Activated B cell treated with CpG ODN at 0.5 μM for 24 hours (primary cell): Measurements from ENCODE around the gene DIAPH3. TPM values are rescaled to one million over a fixed set of nuclear protein-coding genes. Genes with fewer than 3 reads are reported as not detected.

ENCODE experiments used
- ATAC-seq: fragments of 200-7000 bp; cut with Tn5 transposase; one replicate; pipeline ENCODE4 v1.10.0; 2021; ENCODE audit warnings: low read depth, mild to moderate bottlenecking, moderate library complexity
- CTCF ChIA-PET: fragments of 350-600 bp; sonication (Branson Sonifier 250); formaldehyde crosslinking; loops from one replicate; lab custom pipeline; 2021; ENCODE audit warnings: antibody characterized with exemption; lab: Charles Lee
- POLR2A ChIA-PET: fragments of 350-600 bp; sonication (Branson Sonifier 250); formaldehyde crosslinking; loops from one replicate; lab custom pipeline; 2021; ENCODE audit warnings: antibody characterized with exemption; lab: Charles Lee
- DNase-seq: peaks from one replicate; pipeline ENCODE4 v3.0.0; 2022
- H3K27ac Mint-ChIP-seq: one replicate; pipeline ENCODE4 v1.8.0; 2020; ENCODE audit warnings: mixed read lengths
- H3K27me3 Mint-ChIP-seq: one replicate; pipeline ENCODE4 v1.8.0; 2021; ENCODE audit warnings: mixed read lengths
- H3K36me3 Mint-ChIP-seq: one replicate; pipeline ENCODE4 v1.8.0; 2021; ENCODE audit warnings: low read depth, mixed read lengths
- H3K4me1 Mint-ChIP-seq: one replicate; pipeline ENCODE4 v1.8.0; 2021; ENCODE audit warnings: mixed read lengths
- H3K4me3 Mint-ChIP-seq: one replicate; pipeline ENCODE4 v1.8.0; 2020; ENCODE audit warnings: mild to moderate bottlenecking, mixed read lengths
- H3K9me3 Mint-ChIP-seq: one replicate; pipeline ENCODE4 v1.8.0; 2020; ENCODE audit warnings: mixed read lengths
- CTCF ChIP-seq: fragments of 200-600 bp; IDR thresholded peaks from one replicate; pipeline ENCODE4 v1.8.0; 2022; ENCODE audit warnings: antibody characterized with exemption, mild to moderate bottlenecking
- intact Hi-C: fragments of 100-400 bp; cut with micrococcal nuclease; formaldehyde crosslinking; loops from one replicate; pipeline ENCODE4 v1.15.1; 2024
- total RNA-seq: library from RNA; stranded (reverse); gene quantifications from 2 replicates; pipeline ENCODE4 v1.2.3, GENCODE V29; 2022

The DIAPH3 gene
- total RNA-seq, 1 donor from 2014 or later: 0.38 TPM

DNA sequence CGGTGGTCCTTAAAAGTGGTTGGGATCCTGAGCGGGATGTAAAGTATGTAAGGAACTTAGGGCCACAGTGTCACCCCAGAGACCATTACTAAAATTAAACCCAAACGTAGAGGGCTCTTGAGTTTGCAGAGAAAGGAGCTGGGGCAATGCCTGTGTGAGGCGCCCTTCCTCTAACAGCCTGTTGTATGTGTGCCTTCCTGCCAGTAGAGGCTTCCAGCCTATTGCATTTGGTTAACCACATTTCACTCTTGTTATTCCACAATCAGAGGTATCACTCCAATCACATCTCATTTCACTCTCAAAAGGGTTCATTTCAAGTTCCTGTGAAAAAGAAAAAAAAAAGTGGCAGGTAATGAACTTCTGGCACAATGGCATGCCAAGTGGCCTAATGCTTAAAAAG lies 29.4 kb downstream of the DIAPH3 start:
- no peak for TF ChIP-seq CTCF
- Mint-ChIP-seq H3K9me3 (no peaks in the 10 kb centered on the region), H3K36me3 (no peaks in the 10 kb centered on the region), H3K4me1 (no peaks in the 10 kb centered on the region), H3K4me3 (no peak overlapping the region), H3K27ac (no peak overlapping the region), H3K27me3 (no peaks in the 10 kb centered on the region)
- intact Hi-C loops: no loop called here
- no peak for ATAC-seq
- POLR2A ChIA-PET: no interaction called here
- DNase-seq: no peak
- CTCF ChIA-PET: no interaction called here

DNA sequence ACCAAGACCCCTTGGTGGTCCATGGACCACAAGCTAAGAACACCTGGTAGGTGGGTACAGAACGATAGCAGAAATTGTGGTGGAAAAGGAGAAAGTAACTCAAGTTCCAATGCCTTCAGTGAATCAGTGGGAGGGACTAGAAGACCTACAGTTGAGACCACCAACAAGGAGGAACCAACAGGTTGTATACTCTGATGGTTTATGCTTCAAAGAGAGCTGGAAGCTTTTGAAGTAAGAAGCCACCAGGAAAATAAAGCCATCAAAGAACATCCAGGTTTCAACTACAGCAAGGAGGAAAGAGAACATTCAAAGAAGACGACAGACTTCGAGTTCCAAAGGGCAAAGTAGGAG lies 42.4 kb downstream of the DIAPH3 start:
- ChIA-PET CTCF (no interaction called here), POLR2A (no interaction called here)
- DNase-seq: no peak
- no peak overlapping the region for H3K4me3 Mint-ChIP-seq
- TF ChIP-seq CTCF: no peak
- H3K4me1 Mint-ChIP-seq: no peaks in the 10 kb centered on the region
- no peaks in the 10 kb centered on the region for H3K27me3 Mint-ChIP-seq
- no peak overlapping the region for H3K27ac Mint-ChIP-seq
- H3K9me3 Mint-ChIP-seq: peaks cover 7% of the 10 kb centered on the region
- ATAC-seq: no peak
- peaks cover under 1% of the 10 kb centered on the region for H3K36me3 Mint-ChIP-seq
- intact Hi-C loops: no loop called here

GRCh38 chr13:60120617-60121336 lies 43.0 kb downstream of the DIAPH3 start:
- H3K27me3 Mint-ChIP-seq: no peaks in the 10 kb centered on the region
- no peaks in the 10 kb centered on the region for H3K36me3 Mint-ChIP-seq
- peaks cover 4% of the 10 kb centered on the region for H3K9me3 Mint-ChIP-seq
- CTCF ChIA-PET: no interaction called here
- no peak overlapping the region for H3K4me3 Mint-ChIP-seq
- POLR2A ChIA-PET: no interaction called here
- DNase-seq: no peak
- ATAC-seq: no peak
- intact Hi-C loops: no loop called here
- no peak overlapping the region for H3K27ac Mint-ChIP-seq
- no peak for TF ChIP-seq CTCF
- H3K4me1 Mint-ChIP-seq: no peaks in the 10 kb centered on the region

DNA sequence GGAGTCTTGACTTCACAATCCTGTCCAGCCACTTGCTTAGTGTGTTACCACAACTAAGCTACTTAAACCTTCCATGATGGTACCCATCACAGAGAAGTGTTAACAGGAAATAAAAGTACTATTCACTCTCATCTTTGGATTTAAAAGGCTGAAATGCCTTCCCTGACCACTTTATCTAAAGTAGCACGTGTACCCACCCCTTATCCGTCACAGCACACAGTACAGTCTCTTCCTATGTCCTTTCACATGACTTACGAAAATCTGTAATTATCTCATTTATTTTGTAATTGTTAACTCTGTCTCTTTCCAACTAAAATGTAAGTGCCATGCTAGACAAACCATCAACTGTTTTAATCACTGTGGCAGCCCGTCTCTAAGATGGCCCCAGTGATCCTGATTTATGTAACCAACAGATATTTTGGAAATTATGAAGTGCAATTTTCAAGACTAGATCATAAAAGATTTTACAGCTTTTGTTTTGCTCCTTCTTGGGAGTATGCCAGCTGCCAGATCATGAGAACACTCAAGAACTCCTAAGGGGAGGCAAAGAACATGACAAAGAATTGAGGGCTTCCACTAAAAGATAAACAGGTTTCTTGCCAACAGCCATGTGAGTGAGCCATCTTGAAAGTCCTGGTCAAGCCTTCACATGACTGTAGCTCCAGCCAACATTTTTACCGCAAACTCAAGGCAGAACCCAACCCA lies 44.9 kb downstream of the DIAPH3 start:
- TF ChIP-seq CTCF: no peak
- H3K27ac Mint-ChIP-seq: no peak overlapping the region
- no peak overlapping the region for H3K4me3 Mint-ChIP-seq
- H3K9me3 Mint-ChIP-seq: peaks cover 8% of the 10 kb centered on the region
- ATAC-seq: no peak
- no peak for DNase-seq
- H3K4me1 Mint-ChIP-seq: no peaks in the 10 kb centered on the region
- intact Hi-C loops: no loop called here
- H3K36me3 Mint-ChIP-seq: no peaks in the 10 kb centered on the region
- POLR2A ChIA-PET: no interaction called here
- no peaks in the 10 kb centered on the region for H3K27me3 Mint-ChIP-seq
- CTCF ChIA-PET: no interaction called here

DNA sequence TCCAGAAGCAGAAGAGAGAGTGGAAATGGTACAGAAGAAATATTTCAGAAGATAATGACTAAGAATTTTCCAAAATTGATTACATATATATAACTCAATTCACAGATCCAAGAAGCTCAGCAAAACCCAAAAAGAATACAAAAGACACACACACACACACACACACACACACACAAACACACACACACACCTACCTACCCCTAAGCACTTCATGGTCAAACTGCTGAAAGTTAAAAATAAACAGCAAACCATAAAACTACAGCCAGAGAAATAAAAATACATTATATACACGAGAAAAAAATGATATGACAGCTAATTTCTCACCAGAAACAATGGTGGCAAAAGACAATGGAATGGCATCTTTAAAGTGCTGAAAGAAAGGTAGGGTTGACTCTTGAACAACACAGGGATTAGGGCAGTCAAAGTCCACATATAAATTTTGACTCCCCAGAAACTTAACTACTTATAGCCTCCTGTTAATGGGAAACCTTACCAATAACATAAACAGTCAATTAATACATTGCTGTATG lies 49.2 kb downstream of the DIAPH3 start:
- ChIA-PET POLR2A (no interaction called here), CTCF (no interaction called here)
- Mint-ChIP-seq H3K27ac (no peak overlapping the region), H3K4me1 (no peaks in the 10 kb centered on the region), H3K4me3 (no peak overlapping the region), H3K36me3 (no peaks in the 10 kb centered on the region), H3K9me3 (peaks cover 11% of the 10 kb centered on the region), H3K27me3 (no peaks in the 10 kb centered on the region)
- ATAC-seq (no peak), DNase-seq (no peak)
- intact Hi-C loops: no loop called here
- no peak for TF ChIP-seq CTCF
